ENCODE results near the gene ZNF827.

The ZNF827 gene

DNA sequence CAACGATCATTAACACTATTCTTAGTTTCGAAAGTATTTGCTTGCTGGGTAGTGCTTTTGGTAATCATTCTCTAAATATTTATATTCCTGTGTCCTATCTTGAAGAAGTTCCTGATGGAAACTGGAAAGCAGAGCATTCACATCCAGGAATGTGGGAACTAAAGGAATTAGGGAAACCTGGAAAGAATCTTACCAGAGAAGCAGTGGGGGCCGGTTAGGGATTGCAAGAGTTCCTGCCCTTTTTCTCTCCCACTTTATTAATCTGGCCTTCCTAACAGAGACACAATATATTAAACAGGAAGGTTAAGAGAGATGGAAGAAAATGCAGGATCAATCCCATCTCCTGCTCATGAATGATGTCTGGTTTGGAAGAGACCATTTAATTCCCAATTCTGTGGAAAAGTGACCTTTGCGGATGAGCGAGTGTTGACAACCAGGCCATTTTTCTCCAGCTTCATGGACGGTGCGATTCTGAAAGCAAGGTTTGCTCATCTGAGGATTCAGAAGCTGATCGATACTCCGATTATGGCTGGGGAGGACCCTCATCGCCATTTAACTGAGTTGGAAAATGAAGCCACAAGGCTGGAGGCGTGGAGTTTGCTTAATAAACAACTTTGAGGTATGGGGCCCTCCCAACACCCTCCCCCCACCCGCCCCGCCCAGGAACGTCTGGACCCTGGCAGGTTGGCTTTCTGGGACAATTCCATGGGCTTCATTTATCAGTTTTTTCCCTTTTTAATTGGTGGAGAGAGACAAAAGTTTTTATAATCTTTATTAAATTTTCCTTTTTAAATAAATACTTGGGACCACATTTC lies 206.4 kb downstream of the ZNF827 start:
- H3K9ac ChIP-seq (ENCODE audit: low read length): peak overlapping the region; percentile 92
- H3K14ac ChIP-seq (ENCODE audit: low read length in 2 of 2): no peak overlapping the region
- peak; percentile 18 for DNase-seq
- peak overlapping the region; percentile 100 for H2AK5ac ChIP-seq (ENCODE audit: low read length, severe bottlenecking)
- H3K4me1 ChIP-seq (ENCODE audit: control insufficient read depth, insufficient read depth, low read depth, low read length): peaks cover 24% of the 10 kb centered on the region
- peak overlapping the region; percentile 97 for H2BK120ac ChIP-seq (ENCODE audit: low read depth, low read length)
- H3K4me2 ChIP-seq (ENCODE audit: low read length, poor library complexity, severe bottlenecking): peak overlapping the region; percentile 88
- peak overlapping the region; percentile 53 to 62 for H3K4me3 ChIP-seq (ENCODE audit: insufficient read depth in 1 of 2, low read depth in 1 of 2, low read length in 2 of 2)
- H3K9me3 ChIP-seq (ENCODE audit: control insufficient read depth, low read length): no peaks in the 10 kb centered on the region
- no peaks in the 10 kb centered on the region for H3K36me3 ChIP-seq (ENCODE audit: control insufficient read depth in 1 of 2, insufficient read depth in 2 of 2, low read depth in 1 of 2, low read length in 2 of 2)
- H2AFZ ChIP-seq (ENCODE audit: low read depth, low read length): peak overlapping the region; percentile 64
- H3K79me1 ChIP-seq (replicated peaks; ENCODE audit: low read length, poor library complexity, severe bottlenecking): no peaks in the 10 kb centered on the region
- no peak overlapping the region for H2BK15ac ChIP-seq (ENCODE audit: low read depth, poor library complexity, severe bottlenecking)
- WGBS: 63% methylated on average over 8 of the region's 14 CpGs
- peak overlapping the region; percentile 91 for H4K8ac ChIP-seq (ENCODE audit: low read length)
- peak overlapping the region; percentile 100 for H2BK5ac ChIP-seq (ENCODE audit: low read depth, low read length, poor library complexity, severe bottlenecking)
- H3K18ac ChIP-seq (ENCODE audit: low read depth in 1 of 2, low read length in 2 of 2): peak overlapping the region; percentile 74 to 88
- H3K4ac ChIP-seq (ENCODE audit: low read depth in 1 of 2, low read length in 2 of 2): peak overlapping the region; percentile 39 to 41
- H3K23ac ChIP-seq (ENCODE audit: low read length in 2 of 2): no peak overlapping the region
- H4K91ac ChIP-seq (ENCODE audit: low read length): peak overlapping the region; percentile 67
- H3K27ac ChIP-seq (ENCODE audit: low read length, poor library complexity, severe bottlenecking): peak overlapping the region; percentile 100
- no peaks in the 10 kb centered on the region for H3K27me3 ChIP-seq (ENCODE audit: control insufficient read depth in 1 of 2, insufficient read depth in 1 of 2, low read length in 2 of 2)
- peak overlapping the region in 1 of 2 experiments; percentile 50 for H2BK12ac ChIP-seq (ENCODE audit: low read length in 2 of 2)

- no peaks in the 10 kb centered on the region for H3K36me3 ChIP-seq (ENCODE audit: control insufficient read depth in 1 of 2, insufficient read depth in 2 of 2, low read depth in 1 of 2, low read length in 2 of 2)
- no peaks in the 10 kb centered on the region for H3K79me1 ChIP-seq (replicated peaks; ENCODE audit: low read length, poor library complexity, severe bottlenecking)
- no peak overlapping the region for H4K8ac ChIP-seq (ENCODE audit: low read length)
- H2BK12ac ChIP-seq (ENCODE audit: low read length in 2 of 2): no peak overlapping the region
- H3K4me1 ChIP-seq (ENCODE audit: control insufficient read depth, insufficient read depth, low read depth, low read length): peaks cover 20% of the 10 kb centered on the region
- no peak overlapping the region for H3K9ac ChIP-seq (ENCODE audit: low read length)
- no peak overlapping the region for H4K91ac ChIP-seq (ENCODE audit: low read length)
- no peak overlapping the region for H3K14ac ChIP-seq (ENCODE audit: low read length in 2 of 2)
- no peak overlapping the region for H3K4ac ChIP-seq (ENCODE audit: low read depth in 1 of 2, low read length in 2 of 2)
- WGBS: 59% methylated on average over 1 of the region's 1 CpG
- no peak overlapping the region for H2BK120ac ChIP-seq (ENCODE audit: low read depth, low read length)
- DNase-seq: peak; percentile 60
- peak overlapping the region; percentile 23 for H2BK15ac ChIP-seq (ENCODE audit: low read depth, poor library complexity, severe bottlenecking)
- no peaks in the 10 kb centered on the region for H3K27me3 ChIP-seq (ENCODE audit: control insufficient read depth in 1 of 2, insufficient read depth in 1 of 2, low read length in 2 of 2)
- H3K23ac ChIP-seq (ENCODE audit: low read length in 2 of 2): no peak overlapping the region
- no peak overlapping the region for H2BK5ac ChIP-seq (ENCODE audit: low read depth, low read length, poor library complexity, severe bottlenecking)
- no peak overlapping the region for H2AFZ ChIP-seq (ENCODE audit: low read depth, low read length)
- H2AK5ac ChIP-seq (ENCODE audit: low read length, severe bottlenecking): no peak overlapping the region
- peak overlapping the region; percentile 61 for H3K4me2 ChIP-seq (ENCODE audit: low read length, poor library complexity, severe bottlenecking)
- peak overlapping the region; percentile 91 for H3K27ac ChIP-seq (ENCODE audit: low read length, poor library complexity, severe bottlenecking)
- H3K18ac ChIP-seq (ENCODE audit: low read depth in 1 of 2, low read length in 2 of 2): peak overlapping the region in 1 of 2 experiments; percentile 62
- H3K9me3 ChIP-seq (ENCODE audit: control insufficient read depth, low read length): no peaks in the 10 kb centered on the region
- H3K4me3 ChIP-seq (ENCODE audit: insufficient read depth in 1 of 2, low read depth in 1 of 2, low read length in 2 of 2): no peak overlapping the region
These were observed 207.6 kb downstream of the ZNF827 start for GRCh38 chr4:145731028-145731427.

GRCh38 chr4:145730026-145730425 lies 208.6 kb downstream of the ZNF827 start:
- Histone ChIP-seq H3K27me3 (ENCODE audit: control insufficient read depth in 1 of 2, insufficient read depth in 1 of 2, low read length in 2 of 2) (no peaks in the 10 kb centered on the region), H3K4me3 (ENCODE audit: insufficient read depth in 1 of 2, low read depth in 1 of 2, low read length in 2 of 2) (no peak overlapping the region), H3K4me1 (ENCODE audit: control insufficient read depth, insufficient read depth, low read depth, low read length) (peaks cover 18% of the 10 kb centered on the region), H3K36me3 (ENCODE audit: control insufficient read depth in 1 of 2, insufficient read depth in 2 of 2, low read depth in 1 of 2, low read length in 2 of 2) (no peaks in the 10 kb centered on the region), H3K4me2 (ENCODE audit: low read length, poor library complexity, severe bottlenecking) (no peak overlapping the region), H3K9me3 (ENCODE audit: control insufficient read depth, low read length) (no peaks in the 10 kb centered on the region), H4K91ac (ENCODE audit: low read length) (no peak overlapping the region), H3K14ac (ENCODE audit: low read length in 2 of 2) (no peak overlapping the region), H2BK12ac (ENCODE audit: low read length in 2 of 2) (peak overlapping the region; percentile 37 to 54), H2BK5ac (ENCODE audit: low read depth, low read length, poor library complexity, severe bottlenecking) (no peak overlapping the region), H3K18ac (ENCODE audit: low read depth in 1 of 2, low read length in 2 of 2) (peak overlapping the region in 1 of 2 experiments; percentile 43), H2BK120ac (ENCODE audit: low read depth, low read length) (no peak overlapping the region), H2BK15ac (ENCODE audit: low read depth, poor library complexity, severe bottlenecking) (no peak overlapping the region), H3K4ac (ENCODE audit: low read depth in 1 of 2, low read length in 2 of 2) (no peak overlapping the region), H3K27ac (ENCODE audit: low read length, poor library complexity, severe bottlenecking) (no peak overlapping the region), H4K8ac (ENCODE audit: low read length) (no peak overlapping the region), H3K23ac (ENCODE audit: low read length in 2 of 2) (no peak overlapping the region), H2AK5ac (ENCODE audit: low read length, severe bottlenecking) (peak overlapping the region; percentile 92), H3K79me1 (replicated peaks; ENCODE audit: low read length, poor library complexity, severe bottlenecking) (no peaks in the 10 kb centered on the region), H2AFZ (ENCODE audit: low read depth, low read length) (no peak overlapping the region), H3K9ac (ENCODE audit: low read length) (no peak overlapping the region)
- DNase-seq: no peak
- 97% methylated on average over 5 of the region's 5 CpGs for WGBS

- H2BK12ac ChIP-seq (ENCODE audit: low read length in 2 of 2): no peak overlapping the region
- no peak overlapping the region for H2AK5ac ChIP-seq (ENCODE audit: low read length, severe bottlenecking)
- no peak overlapping the region for H4K8ac ChIP-seq (ENCODE audit: low read length)
- DNase-seq: no peak
- no peaks in the 10 kb centered on the region for H3K36me3 ChIP-seq (ENCODE audit: control insufficient read depth in 1 of 2, insufficient read depth in 2 of 2, low read depth in 1 of 2, low read length in 2 of 2)
- no peaks in the 10 kb centered on the region for H3K9me3 ChIP-seq (ENCODE audit: control insufficient read depth, low read length)
- no peaks in the 10 kb centered on the region for H3K27me3 ChIP-seq (ENCODE audit: control insufficient read depth in 1 of 2, insufficient read depth in 1 of 2, low read length in 2 of 2)
- no peak overlapping the region for H4K91ac ChIP-seq (ENCODE audit: low read length)
- no peak overlapping the region for H2BK120ac ChIP-seq (ENCODE audit: low read depth, low read length)
- H3K23ac ChIP-seq (ENCODE audit: low read length in 2 of 2): no peak overlapping the region
- H3K79me1 ChIP-seq (replicated peaks; ENCODE audit: low read length, poor library complexity, severe bottlenecking): no peaks in the 10 kb centered on the region
- H2AFZ ChIP-seq (ENCODE audit: low read depth, low read length): no peak overlapping the region
- H3K4me2 ChIP-seq (ENCODE audit: low read length, poor library complexity, severe bottlenecking): no peak overlapping the region
- no peak overlapping the region for H2BK5ac ChIP-seq (ENCODE audit: low read depth, low read length, poor library complexity, severe bottlenecking)
- H3K4ac ChIP-seq (ENCODE audit: low read depth in 1 of 2, low read length in 2 of 2): no peak overlapping the region
- no peak overlapping the region for H3K14ac ChIP-seq (ENCODE audit: low read length in 2 of 2)
- H3K18ac ChIP-seq (ENCODE audit: low read depth in 1 of 2, low read length in 2 of 2): no peak overlapping the region
- no peak overlapping the region for H3K9ac ChIP-seq (ENCODE audit: low read length)
- 90% methylated on average over 2 of the region's 2 CpGs for WGBS
- no peak overlapping the region for H3K27ac ChIP-seq (ENCODE audit: low read length, poor library complexity, severe bottlenecking)
- no peaks in the 10 kb centered on the region for H3K4me1 ChIP-seq (ENCODE audit: control insufficient read depth, insufficient read depth, low read depth, low read length)
- no peak overlapping the region for H3K4me3 ChIP-seq (ENCODE audit: insufficient read depth in 1 of 2, low read depth in 1 of 2, low read length in 2 of 2)
- H2BK15ac ChIP-seq (ENCODE audit: low read depth, poor library complexity, severe bottlenecking): no peak overlapping the region
These were observed 215.3 kb downstream of the ZNF827 start for GRCh38 chr4:145723336-145723735.
